ENCODE data around the gene CHCHD4. TPM values are rescaled to one million over a fixed set of nuclear protein-coding genes. Genes with fewer than 3 reads are reported as not detected.
A peak's percentile ranks its signal among the peaks of the same experiment; 100 is the strongest.

The CHCHD4 gene
- total and polyA plus RNA-seq, 10 of the 15 experiments (the other 5 are each of a cell fraction or from before 2014, with no cell fraction given) = 21.0 to 46.8 (median 29.0) TPM

GRCh38 chr3:14124615-14125192 lies at the start of gene CHCHD4, which contains the start of gene TMEM43 (continued):
- TF ChIP-seq ZNF687 (IDR thresholded peaks at IDR 0.05) = peak; percentile 17
- TF ChIP-seq ZBTB40 (IDR thresholded peaks at IDR 0.05; ENCODE audit: borderline replicate concordance) = 0 out of 2 replicates have a peak, but pooled peaks have one; percentile 11
- peak; percentile 42 for TF ChIP-seq RUNX3 (IDR thresholded peaks at IDR 0.05; ENCODE audit: low read length)
- TF ChIP-seq BHLHE40 (IDR thresholded peaks at IDR 0.05; ENCODE audit: borderline replicate concordance in 1 of 2, low read depth in 2 of 2, low read length in 1 of 2) = peak in 1 of 2 experiments; percentile 23; a peak in 1 of 4 replicates
- TF ChIP-seq CHD2 (IDR thresholded peaks at IDR 0.05; ENCODE audit: borderline replicate concordance, low read depth, low read length) = peak; percentile 47
- TF ChIP-seq CBX5 (IDR thresholded peaks at IDR 0.05; ENCODE audit: low read depth) = peak; percentile 65; the same call in 1 of the 2 replicates
- TF ChIP-seq MEF2B (IDR thresholded peaks at IDR 0.05; ENCODE audit: partially characterized antibody, poor library complexity, severe bottlenecking) = no peak
- no peak; the same call in 1 of the 2 replicates for TF ChIP-seq USF2 (IDR thresholded peaks at IDR 0.05; ENCODE audit: borderline replicate concordance, low read depth, low read length)
- peak; percentile 79 for TF ChIP-seq POLR2A (IDR thresholded peaks at IDR 0.05; ENCODE audit: low read depth, low read length)
- TF ChIP-seq EGR1 (IDR thresholded peaks at IDR 0.05; ENCODE audit: borderline replicate concordance in 1 of 2, low read depth in 2 of 2, low read length in 2 of 2) = peak in 1 of 2 experiments; percentile 67; a peak in 1 of 3 replicates
- no peak for TF ChIP-seq ZNF384 (IDR thresholded peaks at IDR 0.05; ENCODE audit: borderline replicate concordance, low read depth, low read length)
- 0 out of 2 replicates have a peak, but pooled peaks have one; percentile 11 for TF ChIP-seq ZSCAN29 (IDR thresholded peaks at IDR 0.05)
- peak; percentile 87; the same call in 1 of the 2 replicates for TF ChIP-seq GATAD2B (conservative IDR thresholded peaks at IDR 0.05; ENCODE audit: low read depth)
- TF ChIP-seq RFX5 (IDR thresholded peaks at IDR 0.05; ENCODE audit: low read depth, low read length) = no peak
- no peak for TF ChIP-seq IRF4 (IDR thresholded peaks at IDR 0.05; ENCODE audit: low read depth, low read length)
- 0 out of 2 replicates have a peak, but pooled peaks have one; percentile 40 for TF ChIP-seq TAF1 (IDR thresholded peaks at IDR 0.05; ENCODE audit: borderline replicate concordance, low read depth, low read length)
- TF ChIP-seq STAT3 (IDR thresholded peaks at IDR 0.05; ENCODE audit: low read depth, low read length) = no peak
- no peak for TF ChIP-seq JUND (IDR thresholded peaks at IDR 0.05; ENCODE audit: low read depth, low read length)
- TF ChIP-seq SIN3A (IDR thresholded peaks at IDR 0.05; ENCODE audit: low read depth, low read length) = peak; percentile 9; the same call in 1 of the 2 replicates
- no peak for TF ChIP-seq KDM1A (IDR thresholded peaks at IDR 0.05; ENCODE audit: borderline replicate concordance)
- 0 out of 2 replicates have a peak, but pooled peaks have one; percentile 57 for TF ChIP-seq ESRRA (IDR thresholded peaks at IDR 0.05; ENCODE audit: low read length)

Measured in GM12878 (cell line).